Kidney (tissue), 14 donors: ENCODE results near the gene PNMA8B. TPM values are rescaled to one million over a fixed set of nuclear protein-coding genes. Genes with fewer than 3 reads are reported as not detected.

Experiments used
- DNase-seq, 5 donors: peaks; one replicate each; pipeline ENCODE4 v3.0.0-alpha.2; 2013 to 2020
- FAIRE-seq: peaks from 2 replicates; lab custom pipeline; 2012; peaks lifted over from hg19 to GRCh38; lab: Jason Lieb, UNC
- H3K27ac ChIP-seq, 2 donors: one replicate each; pipeline ENCODE4 v1.7.0; 2013; ENCODE audit warnings: low read depth in 2 of 2, low read length in 2 of 2, inconsistent platforms in 1 of 2
- H3K27me3 ChIP-seq: one replicate; pipeline ENCODE4 v1.7.1; 2013; ENCODE audit warnings: low read length, inconsistent platforms; ENCODE audit not compliant: control insufficient read depth, insufficient read depth
- H3K36me3 ChIP-seq, 3 donors: one replicate each; pipeline versions ENCODE4 v1.7.0 to v1.7.1; 2013; ENCODE audit warnings: low read length in 3 of 3, control low read depth in 1 of 3, inconsistent platforms in 1 of 3; ENCODE audit not compliant: insufficient read depth in 3 of 3, control insufficient read depth in 2 of 3
- H3K4me1 ChIP-seq, 3 donors: one replicate each; pipeline versions ENCODE4 v1.7.0 to v1.7.1; 2013; ENCODE audit warnings: low read length in 3 of 3, inconsistent platforms in 1 of 3, low read depth in 1 of 3; ENCODE audit not compliant: control insufficient read depth in 2 of 3, insufficient read depth in 2 of 3
- H3K4me3 ChIP-seq, 3 donors: one replicate each; pipeline versions ENCODE4 v1.7.0 to v1.8.1; 2013; ENCODE audit warnings: low read length in 3 of 3, control low read depth in 1 of 3, inconsistent platforms in 1 of 3
- H3K9ac ChIP-seq, 3 donors: one replicate each; pipeline versions ENCODE4 v1.7.0 to v1.7.1; 2013; ENCODE audit warnings: low read length in 3 of 3, control low read depth in 1 of 3, inconsistent platforms in 1 of 3
- H3K9me3 ChIP-seq, 3 donors: one replicate each; pipeline versions ENCODE4 v1.7.0 to v1.7.1; 2013; ENCODE audit warnings: low read length in 3 of 3, control low read depth in 1 of 3, inconsistent platforms in 1 of 3; ENCODE audit not compliant: control insufficient read depth in 2 of 3, insufficient read depth in 1 of 3
- CTCF ChIP-seq: IDR thresholded peaks from 3 replicates; pipeline ENCODE4 v1.5.1; 2012; ENCODE audit warnings: mild to moderate bottlenecking, moderate library complexity, borderline replicate concordance; ENCODE audit not compliant: insufficient read depth; ENCODE audit errors: extremely low read depth
- intact Hi-C: fragments of 100-400 bp; cut with DNase I; formaldehyde crosslinking; loops from one replicate; pipeline ENCODE4 v1.11.1; 2022
- polyA plus RNA-seq: library from polyadenylated mRNA; stranded (reverse); fragments of 350-450 nt; fragmentation: Illumina TruSeq; extraction: RNeasy Lipid Tissue Mini Kit (QIAGEN cat#74804); gene quantifications from one replicate; pipeline ENCODE4 v1.2.3, GENCODE V29; 2014; ENCODE audit warnings: low read depth, low replicate concordance; ENCODE audit not compliant: insufficient read depth
- total RNA-seq: library from RNA; stranded (reverse); fragmentation: NEBNext Ultra II Directional; extraction: Animal tissue kit (Norgen Biotek cat#: 25700); gene quantifications from one replicate; pipeline ENCODE4 v1.2.1, GENCODE V29; 2021
- donor health status: control.
- donor health status: control.
- donor health status: control.
- donor health status: control.
- donor health status: control.
- donor health status: DM: yes; HTN: yes; CAD: no.
- donor health status: Normal renal cell carcinoma (clear cell type).

The PNMA8B gene
- total and polyA plus RNA-seq, 2 donors from 2014 or later = 0.67 to 1.3 TPM

- Histone ChIP-seq H3K9me3 (no peaks in the 10 kb centered on the region), H3K4me1 (no peaks in the 10 kb centered on the region), H3K27me3 (no peaks in the 10 kb centered on the region), H3K36me3 (no peaks in the 10 kb centered on the region), H3K27ac (no peak overlapping the region), H3K4me3 (no peak overlapping the region), H3K9ac (no peak overlapping the region)
- intact Hi-C loops = no loop called here
- no peak for TF ChIP-seq CTCF
- FAIRE-seq (no peak), DNase-seq (no peak)
Measured at GRCh38 chr19:46521241-46521868, 25.7 kb upstream of the PNMA8B start.

- intact Hi-C loops = no loop called here
Measured at GRCh38 chr19:46520616-46521015, 24.9 kb upstream of the PNMA8B start.

GRCh38 chr19:46517471-46517870 is 21.8 kb upstream of the PNMA8B start:
- Histone ChIP-seq H3K36me3 (no peaks in the 10 kb centered on the region), H3K9me3 (no peaks in the 10 kb centered on the region), H3K4me3 (no peak overlapping the region), H3K4me1 (no peaks in the 10 kb centered on the region), H3K9ac (no peak overlapping the region), H3K27me3 (no peaks in the 10 kb centered on the region), H3K27ac (no peak overlapping the region)
- TF ChIP-seq CTCF = no peak
- FAIRE-seq = no peak
- intact Hi-C loops = loop anchor here (10.0 kb wide), 1 partner anchor 233 kb away; no protein-coding TSS in a partner anchor
- DNase-seq = no peak

More at GRCh38 chr19:46520616-46521015, 24.9 kb upstream of the PNMA8B start:
- Histone ChIP-seq H3K27me3 (no peaks in the 10 kb centered on the region), H3K4me1 (no peaks in the 10 kb centered on the region), H3K9me3 (no peaks in the 10 kb centered on the region), H3K36me3 (no peaks in the 10 kb centered on the region), H3K4me3 (no peak overlapping the region), H3K9ac (no peak overlapping the region), H3K27ac (no peak overlapping the region)
- TF ChIP-seq CTCF = no peak
- FAIRE-seq (no peak), DNase-seq (no peak)
